Neutrophil (primary cell): ENCODE data around the gene ASB13.

Experiments
- H3K27ac ChIP-seq: fragments of 200-600 bp; sonication (generic); 2 replicates; pipeline ENCODE4 v1.5.1; 2016; ENCODE audit warnings: mild to moderate bottlenecking, moderate library complexity
- H3K27me3 ChIP-seq: fragments of 200-600 bp; sonication (generic); 2 replicates; pipeline ENCODE4 v1.6.0; 2016; ENCODE audit warnings: mild to moderate bottlenecking
- H3K36me3 ChIP-seq: fragments of 200-600 bp; sonication (generic); 2 replicates; pipeline ENCODE4 v1.5.1; 2017
- H3K4me1 ChIP-seq, 2 experiments: fragments of 200-600 bp in 1 of 2; sonication (generic) in 1 of 2; 1 replicate in 1 of 2; 2 replicates in 1 of 2; pipeline versions ENCODE4 v1.5.1 to v1.6.1; 2013 to 2016; ENCODE audit warnings: low read depth in 1 of 2, low read length in 1 of 2, mild to moderate bottlenecking in 1 of 2, moderate library complexity in 1 of 2; ENCODE audit not compliant: control insufficient read depth in 1 of 2, insufficient read depth in 1 of 2
- H3K4me3 ChIP-seq, 2 experiments: fragments of 200-600 bp in 1 of 2; sonication (generic) in 1 of 2; 1 replicate in 1 of 2; 2 replicates in 1 of 2; pipeline ENCODE4 v1.5.1; 2013 to 2016; ENCODE audit warnings: low read depth in 1 of 2, low read length in 1 of 2, mild to moderate bottlenecking in 1 of 2, moderate library complexity in 1 of 2
- H3K9me3 ChIP-seq: fragments of 200-600 bp; sonication (generic); 2 replicates; pipeline ENCODE4 v1.5.1; 2016
- TF ChIP-seq, protein P1 (sequence below): fragments of 200-600 bp; sonication (generic); IDR thresholded peaks from 2 replicates; pipeline ENCODE4 v1.5.1; 2016; ENCODE audit warnings: antibody characterized with exemption

ASB13 gene

DNA sequence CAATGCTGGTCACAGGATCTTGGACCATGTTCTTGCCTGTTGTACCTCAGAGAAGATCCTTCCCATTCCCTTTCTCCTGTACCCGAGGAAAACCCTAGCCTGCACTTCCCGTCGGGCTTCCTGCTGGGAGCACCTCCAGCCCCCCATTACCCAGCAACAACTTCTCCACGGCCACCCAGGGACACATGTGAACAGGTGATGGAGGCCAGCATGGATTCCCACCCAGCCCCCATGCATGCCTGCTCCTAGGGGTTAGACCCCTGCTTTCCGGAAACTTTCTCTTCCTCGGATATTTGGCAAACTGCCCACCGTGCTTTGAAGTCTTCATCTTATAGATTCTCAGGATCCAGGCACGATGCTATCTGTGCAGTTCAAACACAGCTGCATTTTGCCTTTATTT is 74.3 kb downstream of the ASB13 start:
- Histone ChIP-seq H3K4me3 (no peak overlapping the region), H3K27me3 (peaks cover 33% of the 10 kb centered on the region), H3K4me1 (no peaks in the 10 kb centered on the region), H3K27ac (no peak overlapping the region), H3K36me3 (no peaks in the 10 kb centered on the region), H3K9me3 (no peaks in the 10 kb centered on the region)
- TF ChIP-seq, protein P1, sequence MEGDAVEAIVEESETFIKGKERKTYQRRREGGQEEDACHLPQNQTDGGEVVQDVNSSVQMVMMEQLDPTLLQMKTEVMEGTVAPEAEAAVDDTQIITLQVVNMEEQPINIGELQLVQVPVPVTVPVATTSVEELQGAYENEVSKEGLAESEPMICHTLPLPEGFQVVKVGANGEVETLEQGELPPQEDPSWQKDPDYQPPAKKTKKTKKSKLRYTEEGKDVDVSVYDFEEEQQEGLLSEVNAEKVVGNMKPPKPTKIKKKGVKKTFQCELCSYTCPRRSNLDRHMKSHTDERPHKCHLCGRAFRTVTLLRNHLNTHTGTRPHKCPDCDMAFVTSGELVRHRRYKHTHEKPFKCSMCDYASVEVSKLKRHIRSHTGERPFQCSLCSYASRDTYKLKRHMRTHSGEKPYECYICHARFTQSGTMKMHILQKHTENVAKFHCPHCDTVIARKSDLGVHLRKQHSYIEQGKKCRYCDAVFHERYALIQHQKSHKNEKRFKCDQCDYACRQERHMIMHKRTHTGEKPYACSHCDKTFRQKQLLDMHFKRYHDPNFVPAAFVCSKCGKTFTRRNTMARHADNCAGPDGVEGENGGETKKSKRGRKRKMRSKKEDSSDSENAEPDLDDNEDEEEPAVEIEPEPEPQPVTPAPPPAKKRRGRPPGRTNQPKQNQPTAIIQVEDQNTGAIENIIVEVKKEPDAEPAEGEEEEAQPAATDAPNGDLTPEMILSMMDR = no peak

DNA sequence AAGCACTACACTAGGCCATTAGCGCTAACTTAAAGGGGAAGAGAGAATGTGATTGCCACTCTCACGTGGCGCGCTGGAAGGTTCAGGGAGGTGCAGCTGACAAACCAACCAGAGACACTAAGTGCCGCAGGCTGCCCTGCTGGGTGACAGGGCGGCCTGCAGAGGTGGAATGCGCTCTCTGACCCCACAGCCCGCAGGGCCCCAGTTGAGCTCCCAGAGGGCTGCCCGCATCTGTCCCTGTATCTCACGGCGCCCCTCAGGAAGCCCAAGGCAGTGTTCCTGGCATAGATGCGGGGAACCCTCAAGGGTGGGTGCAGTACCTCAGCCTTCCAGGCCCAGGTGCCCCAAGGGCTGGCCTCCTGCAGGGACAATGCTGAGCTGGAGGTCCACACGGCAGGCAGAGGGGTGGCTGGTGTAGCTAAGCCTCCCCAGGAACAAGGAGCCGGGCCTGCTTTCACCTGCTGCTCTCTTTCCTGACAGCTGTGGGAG is 75.0 kb downstream of the ASB13 start:
- H3K4me1 ChIP-seq = no peaks in the 10 kb centered on the region
- no peak overlapping the region for H3K4me3 ChIP-seq
- peaks cover 32% of the 10 kb centered on the region for H3K27me3 ChIP-seq
- H3K36me3 ChIP-seq = no peaks in the 10 kb centered on the region
- TF ChIP-seq, protein P1 = no peak
- no peaks in the 10 kb centered on the region for H3K9me3 ChIP-seq
- H3K27ac ChIP-seq = no peak overlapping the region

DNA sequence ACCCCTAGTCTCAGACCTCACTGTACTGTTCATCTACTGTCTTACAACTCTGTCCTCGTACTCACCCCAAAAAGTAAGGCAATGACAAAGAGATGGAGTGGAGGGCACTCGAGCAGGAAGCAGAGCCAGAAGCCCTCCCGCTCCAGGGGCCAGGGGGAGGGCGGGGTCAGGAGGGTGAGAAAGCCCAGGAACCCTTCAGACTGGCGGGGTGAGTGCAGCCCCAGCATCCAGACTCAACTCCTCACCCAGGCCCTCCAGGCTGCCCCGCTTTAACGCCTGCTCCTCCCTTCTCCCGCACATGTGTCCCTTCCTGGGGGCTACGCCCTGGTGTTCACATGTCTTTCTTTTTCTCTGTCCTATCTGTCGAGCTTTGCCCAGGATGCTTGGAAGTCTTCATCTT is 75.6 kb downstream of the ASB13 start:
- H3K4me3 ChIP-seq = no peak overlapping the region
- H3K9me3 ChIP-seq = no peaks in the 10 kb centered on the region
- peaks cover 27% of the 10 kb centered on the region for H3K27me3 ChIP-seq
- no peaks in the 10 kb centered on the region for H3K36me3 ChIP-seq
- TF ChIP-seq, protein P1 = no peak
- no peaks in the 10 kb centered on the region for H3K4me1 ChIP-seq
- H3K27ac ChIP-seq = no peak overlapping the region

DNA sequence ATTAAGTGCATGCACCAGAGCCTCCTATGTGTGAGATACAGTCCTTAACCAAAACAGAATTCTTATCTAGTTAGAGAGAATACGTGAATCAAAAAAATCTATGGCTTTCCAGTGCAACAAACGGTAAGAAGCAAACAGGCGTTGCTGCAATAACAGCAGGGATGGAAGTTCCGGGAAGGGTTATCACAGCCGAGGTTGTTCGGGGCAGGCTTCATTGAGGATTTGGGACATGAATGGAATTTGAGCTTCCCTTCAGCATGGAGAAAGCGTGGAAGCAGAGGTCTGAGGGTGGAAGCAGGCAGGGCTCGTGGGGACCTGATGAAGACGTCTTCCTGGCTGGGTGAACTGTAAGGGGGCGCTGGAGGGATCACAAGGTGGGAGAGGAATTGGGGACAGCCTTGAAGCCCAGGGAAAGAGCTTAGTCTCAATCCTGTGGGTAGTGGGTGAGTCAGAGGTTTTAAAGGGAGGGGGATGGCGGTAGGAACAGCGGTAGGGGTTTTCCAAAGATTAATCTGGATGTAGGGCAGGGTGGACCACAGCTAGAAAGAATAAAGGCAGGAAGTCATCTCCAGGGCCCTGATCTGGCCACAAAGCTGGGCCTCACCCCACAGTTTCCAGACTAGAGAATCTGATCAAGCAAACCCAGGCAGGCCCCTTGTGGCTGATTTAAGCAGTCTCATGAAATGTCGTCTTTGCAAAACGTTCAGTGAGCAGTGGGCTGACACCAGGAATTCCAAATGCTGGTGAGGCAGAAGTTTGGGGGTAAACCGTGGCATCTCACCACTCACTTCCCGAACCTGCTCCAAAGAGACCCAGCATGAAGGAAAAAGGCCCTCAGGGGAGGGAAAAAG is 76.5 kb downstream of the ASB13 start:
- no peak overlapping the region for H3K27ac ChIP-seq
- peaks cover 17% of the 10 kb centered on the region for H3K27me3 ChIP-seq
- H3K4me1 ChIP-seq = no peaks in the 10 kb centered on the region
- TF ChIP-seq, protein P1 = no peak
- no peaks in the 10 kb centered on the region for H3K36me3 ChIP-seq
- no peak overlapping the region for H3K4me3 ChIP-seq
- no peaks in the 10 kb centered on the region for H3K9me3 ChIP-seq

DNA sequence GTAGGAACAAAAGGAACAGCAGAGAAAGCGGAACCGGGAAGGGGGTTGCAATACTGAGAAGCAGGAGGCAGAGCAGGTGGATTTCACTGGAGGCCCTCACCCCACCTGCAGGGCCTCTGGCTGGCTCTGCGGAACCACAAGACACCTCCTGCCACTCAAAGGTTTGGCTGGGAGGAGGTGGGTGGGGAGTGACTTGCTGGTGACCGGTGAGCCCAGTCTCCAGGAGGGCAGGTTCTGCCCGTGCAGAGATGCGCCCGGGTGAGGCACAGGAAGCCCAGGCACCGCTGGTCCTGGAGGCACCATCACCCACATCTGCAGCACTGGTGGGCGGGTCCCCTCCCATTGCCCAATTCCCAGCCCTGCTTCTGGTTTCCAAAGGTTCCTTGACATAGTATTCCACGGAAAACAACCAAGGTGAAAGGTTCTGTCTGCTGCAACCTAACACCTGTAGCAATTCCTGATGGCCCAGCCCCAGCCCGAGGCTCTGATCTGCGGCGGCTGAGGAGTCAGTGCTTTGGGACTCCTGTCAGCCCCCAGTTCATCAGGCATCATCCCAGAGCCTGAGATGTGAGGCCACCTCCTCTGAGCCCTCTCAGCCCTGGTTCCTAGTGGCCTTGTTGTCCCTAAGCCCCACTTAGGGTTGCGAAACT is 77.3 kb downstream of the ASB13 start:
- Histone ChIP-seq H3K9me3 (no peaks in the 10 kb centered on the region), H3K36me3 (no peaks in the 10 kb centered on the region), H3K27ac (no peak overlapping the region), H3K27me3 (peaks cover 11% of the 10 kb centered on the region), H3K4me3 (no peak overlapping the region), H3K4me1 (no peaks in the 10 kb centered on the region)
- TF ChIP-seq, protein P1 = no peak
